SK-N-SH treated with all-trans-retinoic acid at 6 μM for 48 hours (cell line): ENCODE results near the gene MAN1A1.
A peak's percentile ranks its signal among the peaks of the same experiment; 100 is the strongest.

Source experiments
- ATAC-seq: fragments of 200-7000 bp; cut with Tn5 transposase; 3 replicates; pipeline ENCODE4 v1.9.1; 2020; ENCODE audit warnings: mild to moderate bottlenecking, moderate library complexity
- ARNTL ChIP-seq: fragments of 450-650 bp; formaldehyde crosslinking; IDR thresholded peaks from 2 replicates; pipeline ENCODE4 v1.5.0; 2020; ENCODE audit warnings: low read depth, mild to moderate bottlenecking, moderate library complexity, borderline replicate concordance
- BACH2 ChIP-seq: fragments of 250-450 bp; sonication (Bioruptor Pico); IDR thresholded peaks from 2 replicates; pipeline ENCODE4 v1.9.0; 2021; ENCODE audit warnings: mild to moderate bottlenecking, borderline replicate concordance
- CREB5 ChIP-seq: fragments of 250-450 bp; sonication (Bioruptor Pico); IDR thresholded peaks from 2 replicates; pipeline ENCODE4 v1.5.1; 2020; ENCODE audit warnings: low read depth, mild to moderate bottlenecking, moderate library complexity
- CSDC2 ChIP-seq: fragments of 250-450 bp; sonication (Bioruptor Pico); IDR thresholded peaks from 2 replicates; pipeline ENCODE4 v1.5.0; 2020; ENCODE audit warnings: mild to moderate bottlenecking, moderate library complexity
- CSRNP3 ChIP-seq: fragments of 250-450 bp; sonication (Bioruptor Pico); IDR thresholded peaks from 2 replicates; pipeline ENCODE4 v1.5.1; 2021; ENCODE audit warnings: mild to moderate bottlenecking, moderate library complexity
- ESRRG ChIP-seq: fragments of 250-450 bp; sonication (Bioruptor Pico); IDR thresholded peaks from 2 replicates; pipeline ENCODE4 v1.6.1; 2021; ENCODE audit warnings: mild to moderate bottlenecking
- GLIS3 ChIP-seq: fragments of 250-450 bp; sonication (Bioruptor Pico); IDR thresholded peaks from 2 replicates; pipeline ENCODE4 v1.5.0; 2020; ENCODE audit warnings: mild to moderate bottlenecking, moderate library complexity
- ISL1 ChIP-seq: fragments of 250-450 bp; sonication (Bioruptor Pico); IDR thresholded peaks from 2 replicates; pipeline ENCODE4 v2.1.2; 2022; ENCODE audit warnings: mild to moderate bottlenecking, moderate library complexity
- OSR1 ChIP-seq: fragments of 250-450 bp; sonication (Bioruptor Pico); IDR thresholded peaks from 2 replicates; pipeline ENCODE4 v1.8.0; 2022; ENCODE audit warnings: moderate library complexity, mild to moderate bottlenecking, inconsistent platforms
- PATZ1 ChIP-seq: fragments of 250-450 bp; sonication (Bioruptor Pico); IDR thresholded peaks from 2 replicates; pipeline ENCODE4 v1.8.0; 2020; ENCODE audit warnings: mild to moderate bottlenecking, moderate library complexity, borderline replicate concordance
- POU6F1 ChIP-seq: fragments of 250-450 bp; sonication (Bioruptor Pico); IDR thresholded peaks from 2 replicates; pipeline ENCODE4 v1.8.0; 2021; ENCODE audit warnings: low read depth, mild to moderate bottlenecking, moderate library complexity, borderline replicate concordance
- PPARA ChIP-seq: fragments of 250-450 bp; sonication (Bioruptor Pico); IDR thresholded peaks from 2 replicates; pipeline ENCODE4 v1.5.0; 2020; ENCODE audit warnings: mild to moderate bottlenecking, borderline replicate concordance
- RARB ChIP-seq: fragments of 250-450 bp; sonication (Bioruptor Pico); IDR thresholded peaks from 2 replicates; pipeline ENCODE4 v1.8.0; 2021; ENCODE audit warnings: mild to moderate bottlenecking, moderate library complexity
- SNAI2 ChIP-seq: fragments of 250-450 bp; sonication (Bioruptor Pico); IDR thresholded peaks from 2 replicates; pipeline ENCODE4 v1.5.0; 2020; ENCODE audit warnings: mild to moderate bottlenecking, moderate library complexity
- TCF4 ChIP-seq: fragments of 250-450 bp; sonication (Bioruptor Pico); IDR thresholded peaks from 2 replicates; pipeline ENCODE4 v1.8.0; 2021; ENCODE audit warnings: mild to moderate bottlenecking, moderate library complexity, borderline replicate concordance
- TOX ChIP-seq: fragments of 250-450 bp; sonication (Bioruptor Pico); IDR thresholded peaks from 2 replicates; pipeline ENCODE4 v1.8.0; 2021; ENCODE audit warnings: mild to moderate bottlenecking, moderate library complexity, borderline replicate concordance
- TSHZ2 ChIP-seq: fragments of 250-450 bp; sonication (Bioruptor Pico); IDR thresholded peaks from 2 replicates; pipeline ENCODE4 v1.5.0; 2020; ENCODE audit warnings: mild to moderate bottlenecking, moderate library complexity
- ZC3H10 ChIP-seq: fragments of 250-450 bp; sonication (Bioruptor Pico); IDR thresholded peaks from 2 replicates; pipeline ENCODE4 v1.5.1; 2021; ENCODE audit warnings: mild to moderate bottlenecking, moderate library complexity
- ZFP3 ChIP-seq: fragments of 250-450 bp; sonication (Bioruptor Pico); IDR thresholded peaks from 2 replicates; pipeline ENCODE4 v1.5.0; 2020; ENCODE audit warnings: mild to moderate bottlenecking, moderate library complexity
- ZFP30 ChIP-seq: fragments of 450-650 bp; formaldehyde crosslinking; IDR thresholded peaks from 2 replicates; pipeline ENCODE4 v1.5.0; 2022; ENCODE audit warnings: mild to moderate bottlenecking, moderate library complexity
- ZNF565 ChIP-seq: fragments of 450-650 bp; formaldehyde crosslinking; conservative IDR thresholded peaks from 2 replicates; pipeline ENCODE4 v1.5.0; 2020; ENCODE audit warnings: low read depth, mild to moderate bottlenecking, moderate library complexity
- ZNF70 ChIP-seq: fragments of 450-650 bp; formaldehyde crosslinking; IDR thresholded peaks from 2 replicates; pipeline ENCODE4 v1.5.0; 2020; ENCODE audit warnings: mild to moderate bottlenecking, moderate library complexity
- ZNF8 ChIP-seq: fragments of 450-650 bp; formaldehyde crosslinking; IDR thresholded peaks from 2 replicates; pipeline ENCODE4 v1.5.0; 2020; ENCODE audit warnings: mild to moderate bottlenecking, moderate library complexity

The MAN1A1 gene

GRCh38 chr6:119129148-119129967 is 220.2 kb downstream of the MAN1A1 start (continued):
- TF ChIP-seq POU6F1 = no peak
- TF ChIP-seq OSR1 = no peak
- TF ChIP-seq ZNF70 (CRISPR knock-in tag) = no peak
- no peak for TF ChIP-seq BACH2 (CRISPR knock-in tag)
- no peak for TF ChIP-seq CSDC2 (CRISPR knock-in tag)
- TF ChIP-seq ZFP30 (CRISPR knock-in tag) = no peak

- TF ChIP-seq CSDC2 (CRISPR knock-in tag) (peak; percentile 55; the same call in 1 of the 2 replicates), GLIS3 (CRISPR knock-in tag) (no peak), ZFP30 (CRISPR knock-in tag) (no peak), PATZ1 (CRISPR knock-in tag) (peak; percentile 88; the same call in 1 of the 2 replicates), ESRRG (no peak), ZC3H10 (peak; percentile 79; the same call in 1 of the 2 replicates), TCF4 (CRISPR knock-in tag) (peak; percentile 93), BACH2 (CRISPR knock-in tag) (no peak), ISL1 (CRISPR knock-in tag) (peak; percentile 96), CREB5 (CRISPR knock-in tag) (peak; percentile 59; the same call in 1 of the 2 replicates), ARNTL (no peak), SNAI2 (CRISPR knock-in tag) (peak; percentile 88), PPARA (CRISPR knock-in tag) (no peak), ZFP3 (0 out of 2 replicates have a peak, but pooled peaks have one; percentile 28), POU6F1 (no peak), OSR1 (no peak), TOX (CRISPR knock-in tag) (no peak), ZNF70 (CRISPR knock-in tag) (no peak), TSHZ2 (CRISPR knock-in tag) (peak; percentile 61; the same call in 1 of the 2 replicates), CSRNP3 (CRISPR knock-in tag) (peak; percentile 62; the same call in 1 of the 2 replicates), RARB (no peak), ZNF8 (CRISPR knock-in tag) (no peak), ZNF565 (no peak)
- TF ChIP-seq, all 23 proteins: peak for 10
- ATAC-seq = peak; percentile 68
Measured at GRCh38 chr6:119128252-119128912, 221.2 kb downstream of the MAN1A1 start.
